ENCODE measurements around the gene SIL1.
A peak's percentile ranks its signal among the peaks of the same experiment; 100 is the strongest.
"Not testable (repeated sequence)": the region's sequence is repeated elsewhere in the genome, so short reads cannot be mapped to it uniquely, and the experiment has no call there.

The SIL1 gene

DNA sequence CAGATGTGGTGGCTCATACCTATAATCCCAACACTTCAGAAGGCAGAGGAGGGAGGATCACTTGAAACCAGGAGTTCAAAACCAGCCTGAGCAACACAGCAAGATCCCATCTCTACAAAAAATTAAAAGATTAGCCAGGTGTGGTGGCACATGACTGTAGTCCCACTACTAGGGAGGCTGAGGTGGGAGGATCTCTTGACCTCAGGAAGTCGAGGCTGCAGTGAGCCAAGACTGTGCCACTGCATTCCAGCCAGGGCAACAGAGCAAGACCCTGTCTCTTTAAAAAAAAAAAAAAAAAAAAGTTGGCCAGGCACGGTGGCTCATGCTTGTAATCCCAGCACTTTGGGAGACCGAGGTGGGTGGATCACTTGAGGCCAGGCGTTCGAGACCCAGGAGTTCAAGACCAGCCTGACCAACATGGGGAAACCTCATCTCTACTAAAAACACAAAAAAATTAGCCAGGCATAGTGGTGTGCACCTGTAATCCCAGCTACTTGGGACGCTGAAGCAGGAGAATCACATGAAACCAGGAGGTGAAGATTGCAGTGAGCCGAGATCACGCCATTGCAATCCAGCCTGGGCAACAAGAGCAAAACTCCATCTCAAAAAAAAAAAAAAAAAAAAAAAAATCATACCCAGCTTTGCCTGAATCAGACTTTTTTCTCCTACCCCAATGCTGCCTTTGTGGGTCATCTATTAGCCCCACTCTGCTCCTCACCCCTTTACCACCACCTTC lies 18.2 kb downstream of the SIL1 start:
- DNase-seq; in situ Hi-C loops (cut with MboI; ENCODE audit: low pct_unique_long_range_greater_than_20kb, low sequenced_read_pairs): not testable (repeated sequence)

DNA sequence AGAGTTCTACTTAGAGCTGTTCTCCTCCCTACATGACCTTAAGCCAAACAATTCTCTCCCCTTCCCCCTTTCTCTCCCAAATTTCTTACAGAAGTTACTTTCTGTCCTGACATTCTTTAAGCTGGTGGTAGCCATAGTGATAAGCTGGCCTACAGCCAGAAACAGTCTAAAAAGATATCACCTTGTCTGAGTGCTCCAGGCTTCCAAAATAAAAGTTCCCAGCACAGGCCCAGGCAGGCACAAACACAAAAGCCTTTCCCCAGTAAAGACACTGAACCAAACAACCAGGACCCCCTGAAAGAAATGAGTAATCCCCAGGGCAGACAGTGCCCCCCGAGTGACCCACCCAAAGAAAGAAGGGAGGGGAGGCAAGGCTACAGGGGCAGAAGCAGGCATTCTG lies 19.2 kb downstream of the SIL1 start:
- DNase-seq = peak; percentile 32
- in situ Hi-C loops (cut with MboI; ENCODE audit: low pct_unique_long_range_greater_than_20kb, low sequenced_read_pairs) = no loop called here

DNA sequence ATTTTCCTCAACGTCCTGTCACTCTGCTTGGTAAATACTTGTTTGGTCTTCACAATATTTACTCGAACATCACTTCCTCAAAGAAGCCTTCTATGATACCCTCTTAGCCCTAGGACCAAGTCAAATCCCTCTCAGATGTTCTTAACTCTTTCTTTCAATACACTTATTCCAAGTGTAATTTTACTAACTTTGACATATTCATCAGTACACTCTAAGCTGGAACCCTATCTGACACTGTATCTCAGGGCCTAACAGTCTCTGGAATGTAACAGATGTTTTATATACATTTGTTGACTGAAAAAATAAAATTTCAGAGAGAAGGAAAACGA lies 19.6 kb downstream of the SIL1 start:
- in situ Hi-C loops (cut with MboI; ENCODE audit: low pct_unique_long_range_greater_than_20kb, low sequenced_read_pairs) = no loop called here
- DNase-seq = peak; percentile 11

DNA sequence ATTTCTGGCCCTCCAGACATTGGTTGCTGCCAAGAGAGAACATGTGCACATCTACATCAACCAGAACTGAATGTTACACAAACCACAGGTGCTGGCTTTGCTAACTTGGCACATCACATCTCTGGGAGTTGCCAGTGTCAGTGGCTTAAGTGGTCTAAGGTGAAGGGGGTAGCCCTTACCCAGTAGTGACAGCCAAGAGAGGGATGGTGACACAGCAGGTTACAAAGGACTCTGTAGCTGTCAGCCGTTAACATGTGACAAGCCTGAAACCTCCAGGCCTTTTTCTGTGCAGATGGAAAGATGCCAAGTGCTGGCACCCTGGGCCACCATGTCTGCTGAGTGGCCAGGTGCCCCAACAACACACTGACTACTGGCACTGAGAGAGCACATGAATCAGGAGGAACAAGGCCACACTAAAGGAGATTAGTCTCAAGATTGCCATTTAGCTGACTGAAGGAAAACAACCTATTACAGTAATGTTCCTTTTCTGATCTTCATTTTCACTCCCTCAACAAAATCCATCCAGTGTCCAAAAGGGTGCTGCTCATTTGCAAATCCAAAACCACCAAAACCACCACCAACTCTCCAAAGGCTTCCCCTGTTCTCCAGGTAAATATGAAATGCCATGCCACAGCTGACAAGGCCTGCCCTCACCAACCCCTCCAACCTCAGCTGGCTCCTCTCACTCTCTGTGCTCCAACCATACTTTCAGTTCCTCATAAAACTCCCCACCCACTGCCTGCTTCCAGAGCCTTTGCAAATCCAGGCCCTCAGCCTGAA lies 20.2 kb downstream of the SIL1 start:
- in situ Hi-C loops (cut with MboI; ENCODE audit: low pct_unique_long_range_greater_than_20kb, low sequenced_read_pairs) = no loop called here
- DNase-seq = peak; percentile 46

DNA sequence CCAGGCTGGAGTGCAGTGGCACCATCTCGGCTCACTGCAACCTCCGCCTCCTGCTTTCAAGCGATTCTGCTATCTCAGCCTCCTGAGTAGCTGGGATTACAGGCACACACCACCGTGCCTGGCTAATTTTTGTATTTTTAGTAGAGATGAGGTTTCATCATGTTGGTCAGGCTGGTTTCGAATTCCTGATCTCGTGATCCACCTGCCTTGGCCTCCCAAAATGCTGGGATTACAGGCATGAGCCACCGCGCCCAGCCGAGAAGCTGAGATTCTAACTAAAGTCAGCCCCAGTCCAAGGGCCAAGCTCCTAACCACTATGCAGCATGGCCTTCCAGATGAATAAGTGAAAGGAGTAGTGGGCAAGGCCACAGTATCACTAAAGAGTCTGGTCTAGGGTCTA lies 20.9 kb downstream of the SIL1 start:
- DNase-seq; in situ Hi-C loops (cut with MboI; ENCODE audit: low pct_unique_long_range_greater_than_20kb, low sequenced_read_pairs): not testable (repeated sequence)

DNA sequence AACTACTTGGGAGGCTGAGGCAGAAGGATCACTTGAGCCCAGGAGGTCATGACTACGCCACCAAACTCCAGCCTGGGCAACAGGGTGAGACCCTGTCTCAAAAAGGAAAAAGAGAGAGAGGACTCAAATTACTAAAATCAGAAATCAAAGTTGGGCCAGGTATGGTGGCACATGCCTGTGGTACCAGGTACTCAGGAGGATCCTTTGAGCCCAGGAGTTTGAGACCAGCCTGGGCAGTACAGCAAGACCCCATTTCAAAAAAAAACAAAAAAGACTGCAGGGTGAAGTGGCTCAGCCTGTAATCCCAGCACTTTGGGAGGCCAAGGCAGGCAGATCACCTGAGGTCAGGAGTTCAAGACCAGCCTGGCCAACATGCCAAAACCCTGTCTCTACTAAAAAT lies 23.8 kb downstream of the SIL1 start:
- in situ Hi-C loops (cut with MboI; ENCODE audit: low pct_unique_long_range_greater_than_20kb, low sequenced_read_pairs); DNase-seq: not testable (repeated sequence)

DNA sequence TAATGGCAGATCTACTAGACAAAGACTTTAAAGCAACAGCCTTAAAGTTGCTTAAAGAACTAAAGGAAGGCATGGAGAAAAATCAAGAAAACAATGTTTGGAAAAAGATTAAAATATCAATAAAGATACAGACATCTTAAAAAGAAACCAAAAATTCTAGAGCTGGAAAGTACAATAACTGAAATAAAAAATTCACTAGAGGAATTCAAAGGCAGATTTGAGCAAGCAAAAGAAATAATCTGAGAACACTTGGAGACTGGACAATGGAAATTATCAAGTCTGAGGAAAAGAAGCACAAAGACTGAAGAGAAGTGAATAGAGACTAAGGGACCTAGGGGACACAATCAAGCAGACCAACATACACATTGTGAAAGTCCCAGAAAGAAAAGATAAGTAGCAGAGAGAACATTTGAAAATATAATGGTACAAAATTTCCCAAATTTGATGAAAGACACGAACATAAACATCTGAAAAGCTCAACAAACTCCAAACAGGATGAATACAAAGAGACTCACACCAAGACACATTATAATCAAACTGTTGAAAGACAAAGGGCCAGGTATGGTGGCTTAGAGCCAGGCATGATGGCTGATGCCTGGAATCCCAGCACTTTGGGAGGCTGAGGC lies 26.3 kb downstream of the SIL1 start:
- DNase-seq = peak; percentile 27
- in situ Hi-C loops (cut with MboI; ENCODE audit: low pct_unique_long_range_greater_than_20kb, low sequenced_read_pairs) = no loop called here

DNA sequence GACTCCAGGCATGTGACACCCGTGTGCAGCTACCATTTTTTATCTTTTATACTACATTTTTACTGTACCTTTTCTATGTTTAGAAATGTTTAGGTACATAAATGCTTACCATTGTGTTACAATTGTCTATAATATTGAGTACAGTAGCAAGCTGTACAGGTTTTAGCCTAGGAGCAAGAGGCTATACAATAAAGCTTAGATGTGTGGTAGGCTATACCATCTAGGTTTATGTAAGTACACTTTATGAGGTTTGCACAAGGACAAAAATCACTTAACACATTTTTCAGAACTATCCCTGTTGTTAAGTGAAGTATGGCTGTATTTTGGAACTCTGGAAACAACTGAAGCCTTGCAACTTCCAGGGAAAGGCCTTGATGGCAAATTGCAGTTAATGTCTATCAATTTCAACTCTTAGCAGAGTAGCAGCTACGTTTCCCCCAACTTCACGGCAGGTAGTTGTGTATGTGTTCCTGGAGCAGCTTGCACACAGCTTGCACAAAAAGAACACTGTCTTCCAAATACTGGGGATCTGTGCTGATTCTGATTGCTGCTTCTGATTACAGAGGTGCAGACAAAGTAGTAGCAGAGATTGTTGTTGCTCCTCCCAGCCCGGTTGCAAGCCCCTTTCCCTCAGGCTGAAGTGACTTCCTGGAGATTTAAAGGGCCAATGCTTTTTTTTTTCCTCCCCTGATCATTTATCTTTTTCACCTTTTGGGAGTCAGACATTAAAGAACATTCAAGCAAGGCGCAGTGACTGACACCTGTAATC lies 30.0 kb downstream of the SIL1 start:
- no peak for DNase-seq
- in situ Hi-C loops (cut with MboI; ENCODE audit: low pct_unique_long_range_greater_than_20kb, low sequenced_read_pairs) = no loop called here

DNA sequence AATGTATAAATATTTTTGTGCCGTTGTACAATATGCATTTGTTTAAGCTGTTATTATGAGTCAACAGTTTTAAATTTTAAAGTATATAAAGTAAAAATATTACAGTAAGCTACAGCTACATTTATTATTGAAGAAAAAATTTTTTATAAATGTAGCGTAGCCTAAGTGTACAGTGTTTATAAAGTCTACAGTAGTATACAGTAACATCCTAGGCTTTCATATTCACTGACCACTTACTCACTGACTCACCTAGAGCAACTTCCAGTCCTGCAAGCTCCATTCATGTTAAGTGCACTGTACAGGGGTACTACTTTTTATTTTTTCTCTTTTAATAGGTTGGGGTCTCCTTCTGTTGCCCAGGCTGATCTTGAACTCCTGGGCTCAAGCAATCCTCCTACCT lies 30.6 kb downstream of the SIL1 start:
- DNase-seq = no peak
- in situ Hi-C loops (cut with MboI; ENCODE audit: low pct_unique_long_range_greater_than_20kb, low sequenced_read_pairs) = no loop called here

DNA sequence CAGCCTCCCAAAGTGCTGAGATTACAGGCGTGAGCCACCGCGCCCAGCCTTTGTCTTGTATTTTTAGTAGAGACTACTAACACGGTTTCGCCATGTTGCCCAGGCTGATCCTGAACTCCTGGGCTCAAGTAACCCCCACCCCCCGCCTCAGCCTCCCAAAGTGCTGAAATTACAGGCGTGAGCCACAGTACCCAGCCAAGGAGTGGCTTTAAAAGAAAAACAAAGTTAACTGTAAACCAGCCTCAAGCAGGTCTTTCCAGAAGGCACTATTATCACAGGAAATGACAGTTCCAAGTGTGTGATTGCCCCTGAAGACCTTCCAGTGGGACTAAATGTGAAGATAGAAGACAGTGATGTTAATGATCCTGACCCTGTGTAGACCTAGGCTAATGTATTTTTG lies 31.1 kb downstream of the SIL1 start:
- in situ Hi-C loops (cut with MboI; ENCODE audit: low pct_unique_long_range_greater_than_20kb, low sequenced_read_pairs) = no loop called here
- no peak for DNase-seq

DNA sequence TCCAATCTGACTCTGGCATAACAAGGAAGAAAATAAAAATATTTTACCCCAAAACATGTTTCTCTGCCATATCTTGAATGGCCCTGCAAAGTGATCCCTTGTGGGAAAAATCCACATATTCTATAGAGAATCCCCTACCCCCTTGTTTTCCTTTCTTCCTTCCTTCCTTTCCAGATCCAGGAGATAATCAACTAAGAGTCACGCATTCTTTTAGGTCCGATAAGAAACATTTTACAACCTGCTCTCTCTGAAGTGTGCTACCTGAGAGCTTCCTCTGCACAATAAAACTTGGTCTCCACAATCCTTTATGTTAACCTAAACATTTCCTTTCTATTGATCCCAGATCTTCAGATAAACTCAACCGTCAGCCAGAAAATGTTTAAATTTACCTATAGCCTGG lies 33.3 kb downstream of the SIL1 start:
- DNase-seq; in situ Hi-C loops (cut with MboI; ENCODE audit: low pct_unique_long_range_greater_than_20kb, low sequenced_read_pairs): not testable (repeated sequence)

DNA sequence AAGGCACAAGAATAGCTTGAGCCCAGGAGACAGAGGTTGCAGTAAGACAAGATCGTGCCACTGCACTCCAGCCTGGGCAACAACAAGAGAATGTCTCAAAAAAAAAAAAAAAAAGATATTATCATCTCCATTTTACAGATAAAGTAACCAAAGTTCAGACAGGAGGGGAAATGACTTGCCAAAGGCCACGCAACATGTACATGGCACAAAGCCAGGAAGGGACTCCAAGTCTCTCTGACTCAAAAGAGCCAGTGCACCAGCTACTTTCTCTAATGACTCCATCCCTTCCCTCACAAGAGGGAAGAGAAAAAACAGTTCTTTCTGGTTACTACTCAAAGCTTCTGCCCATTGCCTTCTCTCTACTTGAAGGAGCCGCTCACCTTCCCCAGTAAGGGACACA lies 34.1 kb downstream of the SIL1 start:
- in situ Hi-C loops (cut with MboI; ENCODE audit: low pct_unique_long_range_greater_than_20kb, low sequenced_read_pairs) = no loop called here
- no peak for DNase-seq

DNA sequence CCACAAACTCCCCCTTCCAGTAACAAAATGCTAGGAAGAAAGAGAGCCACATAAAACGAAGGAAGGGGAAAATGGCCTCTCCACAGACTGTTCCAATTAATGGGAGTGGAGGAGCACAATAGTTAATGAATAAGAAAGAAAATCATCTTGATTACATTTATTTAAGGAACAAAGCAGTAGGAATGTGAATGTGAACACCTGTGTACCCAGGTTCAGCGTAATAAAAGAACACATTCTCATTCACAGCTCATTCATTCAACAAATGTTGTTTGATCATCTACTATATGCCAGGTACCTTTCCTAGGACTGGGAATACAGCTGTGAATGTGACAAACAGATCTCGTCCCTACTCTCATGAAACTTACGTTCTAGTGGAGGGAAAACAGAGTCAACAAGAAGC lies 35.7 kb downstream of the SIL1 start:
- in situ Hi-C loops (cut with MboI; ENCODE audit: low pct_unique_long_range_greater_than_20kb, low sequenced_read_pairs) = no loop called here
- no peak for DNase-seq

DNA sequence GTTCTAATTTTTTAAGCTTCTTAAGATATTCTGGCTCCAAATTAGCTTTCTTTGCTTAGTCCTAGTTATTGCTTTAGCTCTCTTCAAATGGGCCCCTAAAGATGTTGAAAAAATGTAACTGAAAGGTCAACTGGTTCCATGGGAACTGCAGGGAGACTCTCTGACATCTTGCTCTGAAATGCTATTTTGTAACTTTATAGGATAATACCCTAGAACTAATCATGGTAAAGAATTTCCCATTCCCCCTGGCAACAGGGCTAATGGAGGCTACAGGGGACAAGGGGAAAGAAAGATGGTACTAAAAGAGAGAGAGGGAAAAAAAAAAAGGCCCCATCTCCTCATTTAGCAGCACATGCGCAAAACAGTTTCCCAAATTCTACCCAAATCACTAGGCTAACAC lies 39.4 kb downstream of the SIL1 start:
- in situ Hi-C loops (cut with MboI; ENCODE audit: low pct_unique_long_range_greater_than_20kb, low sequenced_read_pairs) = no loop called here
- DNase-seq = no peak

DNA sequence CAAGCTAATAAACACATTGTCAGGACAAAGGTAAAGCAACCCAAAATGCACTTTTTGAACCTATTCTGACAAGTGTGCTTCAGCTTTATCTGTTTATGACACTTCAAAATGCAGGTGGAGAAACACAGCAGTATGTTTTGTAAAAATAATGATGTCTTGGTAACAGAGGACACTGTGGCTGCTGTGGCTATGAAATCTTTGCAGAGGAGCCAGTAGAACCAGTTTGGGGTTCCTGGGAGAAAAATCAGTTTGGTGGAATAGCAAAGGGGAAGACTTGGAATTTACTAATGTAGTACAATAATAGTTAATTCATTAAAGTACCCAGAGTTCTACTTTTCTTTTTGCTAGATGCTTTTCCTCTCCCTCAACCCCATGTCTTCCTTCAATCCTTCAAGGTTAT lies 40.6 kb downstream of the SIL1 start:
- in situ Hi-C loops (cut with MboI; ENCODE audit: low pct_unique_long_range_greater_than_20kb, low sequenced_read_pairs) = no loop called here
- DNase-seq = no peak

DNA sequence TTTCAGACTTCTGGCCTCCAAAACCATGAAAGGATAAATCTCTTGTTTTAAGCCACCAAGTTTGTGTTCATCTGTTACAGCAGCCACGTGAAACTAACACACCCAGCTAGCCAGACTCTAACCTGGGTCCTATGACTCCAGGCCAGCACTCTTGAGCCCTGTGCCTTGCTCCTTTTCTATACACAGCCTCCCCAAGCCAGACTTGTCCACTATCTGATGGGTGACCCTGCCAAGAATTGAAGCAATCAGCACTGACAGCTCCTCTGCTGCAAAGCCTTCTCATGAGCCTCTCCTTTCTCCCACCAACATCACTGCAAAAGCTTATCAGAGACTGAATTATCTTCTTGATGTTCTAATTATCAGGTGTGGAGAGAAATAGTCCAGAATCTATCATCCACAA lies 41.4 kb downstream of the SIL1 start:
- in situ Hi-C loops (cut with MboI; ENCODE audit: low pct_unique_long_range_greater_than_20kb, low sequenced_read_pairs) = no loop called here
- DNase-seq = no peak

DNA sequence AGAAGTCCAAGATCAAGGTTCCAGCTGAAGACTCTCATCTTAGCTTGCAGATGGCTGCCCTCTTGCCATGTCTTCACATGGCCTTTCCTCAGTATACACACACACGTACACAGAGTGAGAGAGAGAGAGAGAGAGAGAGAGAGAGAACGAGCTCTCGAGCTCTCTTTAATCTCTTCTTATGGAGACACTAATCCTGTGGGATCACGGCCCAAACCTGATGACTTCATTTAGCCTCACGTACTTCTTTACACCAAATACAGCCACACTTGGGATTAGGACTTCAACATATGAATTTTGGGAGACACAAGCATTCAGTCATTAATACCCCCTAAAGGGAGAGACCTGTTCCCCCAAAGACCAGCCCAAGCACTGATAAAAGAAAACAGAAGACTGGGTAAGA lies 42.8 kb downstream of the SIL1 start:
- DNase-seq = no peak
- in situ Hi-C loops (cut with MboI; ENCODE audit: low pct_unique_long_range_greater_than_20kb, low sequenced_read_pairs) = no loop called here

DNA sequence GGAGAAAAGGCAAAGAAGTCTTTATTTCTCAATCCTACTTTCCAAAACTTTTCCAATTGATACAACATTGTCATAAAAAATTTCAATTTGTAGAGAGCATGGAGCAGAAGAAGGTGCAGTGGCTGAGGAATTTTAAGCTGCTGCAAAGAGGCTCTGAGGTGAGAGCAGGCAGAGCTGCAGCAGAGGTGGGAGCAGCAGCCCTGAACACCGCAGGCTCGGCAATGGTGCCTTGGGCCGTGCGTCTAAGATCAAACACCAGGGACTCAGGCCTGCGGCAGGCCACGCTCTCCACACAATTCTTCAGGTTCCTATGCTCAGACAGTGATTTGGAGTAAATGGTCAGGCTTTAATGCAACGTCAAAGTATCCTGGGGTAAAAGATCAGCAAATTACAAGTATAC lies 46.3 kb downstream of the SIL1 start:
- no peak for DNase-seq
- in situ Hi-C loops (cut with MboI; ENCODE audit: low pct_unique_long_range_greater_than_20kb, low sequenced_read_pairs) = no loop called here

DNA sequence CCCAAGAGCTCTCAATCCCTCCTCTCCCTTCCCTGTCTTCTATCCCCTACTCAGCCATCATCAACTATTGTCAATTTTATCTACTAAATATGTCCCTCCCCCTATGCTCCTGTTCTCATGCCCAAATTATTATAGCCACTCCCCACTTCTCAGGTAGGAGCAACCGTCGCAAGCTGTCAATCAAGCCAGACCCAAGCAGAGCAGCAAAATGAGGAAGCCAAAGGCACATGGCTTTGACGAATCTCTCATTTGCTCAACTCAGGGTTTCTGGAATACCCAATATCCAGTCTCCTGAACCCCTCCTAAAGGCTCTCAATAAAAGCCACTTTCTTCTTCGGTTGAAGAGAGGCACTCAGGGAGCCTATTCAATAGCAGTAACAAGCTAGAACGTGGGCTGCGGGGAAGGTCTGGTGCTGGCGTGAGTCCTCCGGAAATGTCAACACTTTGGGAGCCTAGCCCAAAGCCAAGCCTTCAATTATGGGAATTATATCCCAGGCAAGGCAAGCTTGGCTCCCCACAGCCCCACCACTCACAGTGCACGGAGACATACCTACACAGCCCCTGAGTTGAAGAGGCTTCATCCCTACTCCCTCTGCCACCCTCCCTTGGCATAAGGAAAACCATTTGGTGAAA lies 47.7 kb downstream of the SIL1 start:
- peak; percentile 41 for DNase-seq
- in situ Hi-C loops (cut with MboI; ENCODE audit: low pct_unique_long_range_greater_than_20kb, low sequenced_read_pairs) = no loop called here
